Measurements from ENCODE around the gene LRRC75B. TPM values are rescaled to one million over a fixed set of nuclear protein-coding genes. Genes with fewer than 3 reads are reported as not detected.
"Not testable (repeated sequence)": the region's sequence is repeated elsewhere in the genome, so short reads cannot be mapped to it uniquely, and the experiment has no call there.

LRRC75B gene
- total RNA-seq, 1 donor from 2014 or later = 14.1 TPM

DNA sequence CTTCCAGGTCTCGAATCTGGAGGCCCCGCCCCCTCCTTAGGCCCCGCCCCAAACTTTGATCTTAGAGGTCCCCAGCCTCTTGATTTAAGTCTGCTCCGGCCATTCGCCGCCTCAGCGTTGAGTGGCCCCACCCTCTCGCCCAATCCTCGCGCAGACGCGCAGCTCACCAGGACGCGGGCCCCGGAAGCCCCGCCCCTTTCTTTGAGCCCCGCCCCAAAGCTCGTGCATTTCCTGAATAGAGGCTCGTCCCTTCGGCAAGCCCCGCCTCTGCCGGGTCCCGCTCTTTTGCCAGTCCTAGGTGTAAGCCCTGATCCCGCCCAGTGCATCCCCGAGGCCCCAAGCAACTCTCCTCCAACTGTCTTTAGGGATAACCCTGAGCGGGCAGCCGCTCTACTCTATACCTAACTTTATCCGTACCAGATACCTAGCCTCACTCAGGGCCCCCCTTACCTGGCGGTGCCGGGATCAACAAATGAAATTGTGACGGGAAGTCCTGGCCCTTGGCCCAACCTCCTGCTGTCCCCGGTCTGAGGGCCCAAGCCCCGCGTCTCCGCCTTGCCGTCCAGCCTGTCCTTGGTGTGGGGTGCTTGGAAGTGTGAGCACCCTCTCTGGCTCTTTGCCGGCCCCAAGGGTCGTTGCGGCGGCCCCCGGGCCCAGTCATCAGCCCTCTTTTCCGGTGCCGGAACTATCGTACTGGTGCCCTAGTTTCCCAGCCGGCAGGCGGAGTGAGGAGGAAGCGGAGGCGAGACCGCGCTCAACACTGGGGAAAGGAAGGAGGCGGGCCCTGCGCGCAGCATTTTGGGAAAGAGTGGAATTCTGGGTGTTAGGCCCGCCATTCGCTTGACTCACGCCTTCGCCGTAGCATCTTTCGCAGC lies 37.5 kb downstream of the LRRC75B start, which contains the start of gene SNRPD3:
TSS of gene SNRPD3 (plus strand) at position 835 of the 875 bp plus-strand sequence. CDS start 1,676 bp downstream, outside the sequence.
- peak within 1 kb of the TSS; percentile 93 for H3K4me3 ChIP-seq (ENCODE audit: low read depth, low read length)
- TF ChIP-seq, protein P1, sequence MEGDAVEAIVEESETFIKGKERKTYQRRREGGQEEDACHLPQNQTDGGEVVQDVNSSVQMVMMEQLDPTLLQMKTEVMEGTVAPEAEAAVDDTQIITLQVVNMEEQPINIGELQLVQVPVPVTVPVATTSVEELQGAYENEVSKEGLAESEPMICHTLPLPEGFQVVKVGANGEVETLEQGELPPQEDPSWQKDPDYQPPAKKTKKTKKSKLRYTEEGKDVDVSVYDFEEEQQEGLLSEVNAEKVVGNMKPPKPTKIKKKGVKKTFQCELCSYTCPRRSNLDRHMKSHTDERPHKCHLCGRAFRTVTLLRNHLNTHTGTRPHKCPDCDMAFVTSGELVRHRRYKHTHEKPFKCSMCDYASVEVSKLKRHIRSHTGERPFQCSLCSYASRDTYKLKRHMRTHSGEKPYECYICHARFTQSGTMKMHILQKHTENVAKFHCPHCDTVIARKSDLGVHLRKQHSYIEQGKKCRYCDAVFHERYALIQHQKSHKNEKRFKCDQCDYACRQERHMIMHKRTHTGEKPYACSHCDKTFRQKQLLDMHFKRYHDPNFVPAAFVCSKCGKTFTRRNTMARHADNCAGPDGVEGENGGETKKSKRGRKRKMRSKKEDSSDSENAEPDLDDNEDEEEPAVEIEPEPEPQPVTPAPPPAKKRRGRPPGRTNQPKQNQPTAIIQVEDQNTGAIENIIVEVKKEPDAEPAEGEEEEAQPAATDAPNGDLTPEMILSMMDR (conservative IDR thresholded peaks at IDR 0.05; ENCODE audit: low read depth, low read length) = peak; percentile 31
- peak; percentile 74 for DNase-seq (ENCODE audit: low read depth)

DNA sequence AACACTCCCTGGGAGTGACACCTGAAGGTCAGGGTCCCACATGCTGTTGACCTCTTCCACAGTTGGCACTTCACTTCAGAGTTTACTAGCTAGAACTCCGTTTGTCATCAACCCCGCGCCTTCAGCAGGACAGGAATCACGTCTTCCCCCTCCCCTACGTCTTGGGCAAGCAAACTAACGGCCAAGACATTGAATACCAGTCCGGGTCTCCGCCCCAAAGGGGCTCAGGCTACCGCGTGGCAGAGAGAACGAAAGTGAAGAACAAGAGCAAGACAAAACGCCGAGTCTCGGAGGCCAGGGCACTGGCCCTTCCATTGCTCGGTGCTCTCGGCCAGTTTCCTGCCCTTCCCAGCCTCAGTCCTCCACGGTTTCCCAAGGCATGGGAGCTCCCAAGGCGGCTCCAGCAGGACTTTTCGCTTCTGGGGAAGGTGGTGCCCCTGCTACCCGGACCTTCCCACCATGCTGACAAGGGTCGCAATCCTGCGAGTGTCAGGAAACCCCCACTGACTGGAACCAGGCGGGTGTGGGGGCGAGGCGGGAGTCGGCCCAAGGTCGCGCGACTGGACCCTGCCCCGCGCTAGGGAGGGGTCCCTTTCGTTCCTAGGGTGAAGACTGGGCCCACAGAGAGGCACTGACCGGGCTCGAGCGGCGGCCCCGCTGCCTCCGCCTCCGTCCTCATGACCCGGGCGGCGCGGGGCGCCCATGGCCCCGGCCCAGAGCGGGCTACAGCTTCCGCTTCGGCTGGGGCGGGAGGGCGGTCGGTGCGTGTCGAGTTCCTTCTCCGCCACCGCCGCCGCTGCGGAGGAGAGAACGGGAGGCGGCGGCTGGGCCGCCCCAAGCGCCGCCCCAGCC lies 38.3 kb downstream of the LRRC75B start, which contains the start of gene GUCD1:
TSS of gene GUCD1 (minus strand) at position 826 of the 852 bp plus-strand sequence. CDS start at position 679, 147 bp downstream.
- TF ChIP-seq, protein P1 (conservative IDR thresholded peaks at IDR 0.05; ENCODE audit: low read depth, low read length) = no peak
- no peak for DNase-seq (ENCODE audit: low read depth)
- peak within 1 kb of the TSS; percentile 93 for H3K4me3 ChIP-seq (ENCODE audit: low read depth, low read length)

DNA sequence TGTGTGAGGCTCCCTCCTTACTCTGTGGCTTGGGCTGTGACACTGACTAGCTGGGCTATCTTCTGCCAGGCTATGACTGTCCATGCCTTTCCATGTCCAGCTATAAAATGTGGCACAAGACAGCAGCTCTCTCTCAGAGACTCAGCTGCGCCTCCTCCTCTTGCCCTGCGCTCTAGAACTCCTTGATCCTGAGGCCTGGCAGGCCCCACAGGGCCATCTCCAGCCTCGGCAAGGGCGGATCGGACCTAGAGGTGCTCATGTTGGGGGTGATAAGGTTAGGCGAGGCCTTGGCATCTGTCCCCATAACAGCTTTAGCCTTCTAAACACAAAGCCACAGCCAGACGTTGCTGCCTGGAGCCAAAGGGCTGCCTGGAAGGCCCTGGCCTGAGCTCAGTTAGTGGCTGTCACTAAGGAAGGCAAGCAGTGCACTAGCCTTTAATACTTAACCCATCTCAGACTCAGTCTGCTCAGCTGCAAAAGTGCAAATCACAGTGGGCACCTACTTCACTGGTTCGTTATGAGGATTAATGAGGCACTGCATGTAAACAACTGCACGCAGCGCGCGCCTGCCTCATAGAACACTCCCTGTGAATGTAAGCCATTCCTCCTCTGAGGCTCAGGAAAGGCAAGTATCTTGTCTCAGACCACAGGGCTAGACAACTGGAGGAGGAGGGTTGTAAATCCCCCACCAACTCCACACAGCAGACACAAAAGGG lies 39.1 kb downstream of the LRRC75B start:
- DNase-seq (ENCODE audit: low read depth) = no peak

DNA sequence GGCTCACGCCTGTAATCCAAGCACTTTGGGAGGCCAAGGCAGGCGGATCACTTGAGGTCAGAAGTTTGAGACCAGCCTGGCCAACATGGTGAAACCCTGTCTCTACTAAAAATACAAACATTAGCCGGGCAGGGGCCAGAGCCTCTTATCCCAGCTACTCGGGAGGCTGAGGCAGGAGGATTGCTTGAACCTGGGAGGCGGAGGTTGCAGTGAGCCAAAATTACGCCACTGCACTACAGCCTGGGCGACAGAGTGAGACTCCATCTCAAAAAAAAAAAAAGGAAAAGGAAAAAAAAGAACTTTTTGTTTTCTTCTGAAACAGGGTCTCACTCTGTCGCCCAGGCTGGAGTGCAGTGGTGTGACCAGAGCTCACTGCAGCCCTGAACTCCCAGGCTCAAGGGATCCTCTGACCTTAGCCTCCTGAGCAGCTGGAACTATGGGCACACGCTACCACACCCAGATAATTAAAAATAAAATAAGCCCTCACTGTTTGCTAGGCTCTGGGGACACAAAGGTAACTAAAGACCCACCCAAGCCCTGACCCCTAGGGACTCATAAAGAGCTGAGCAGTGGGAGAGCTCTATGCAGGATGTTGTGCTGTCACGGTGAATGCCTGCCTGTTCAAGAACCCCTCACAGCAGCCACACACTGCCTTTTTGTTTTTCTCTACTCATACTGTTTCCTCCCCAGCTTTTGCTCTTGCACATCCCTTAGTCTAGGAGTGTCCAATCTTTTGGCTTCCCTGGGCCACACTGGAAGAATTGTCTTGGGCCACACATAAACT lies 40.2 kb downstream of the LRRC75B start:
- H3K4me3 ChIP-seq (ENCODE audit: low read depth, low read length) = peak overlapping the region; percentile 93
- DNase-seq (ENCODE audit: low read depth) = not testable (repeated sequence)

More for the DNA sequence above, 39.1 kb downstream of the LRRC75B start:
- TF ChIP-seq, protein P1 (conservative IDR thresholded peaks at IDR 0.05; ENCODE audit: low read depth, low read length) = no peak
- peak overlapping the region; percentile 93 for H3K4me3 ChIP-seq (ENCODE audit: low read depth, low read length)

DNA sequence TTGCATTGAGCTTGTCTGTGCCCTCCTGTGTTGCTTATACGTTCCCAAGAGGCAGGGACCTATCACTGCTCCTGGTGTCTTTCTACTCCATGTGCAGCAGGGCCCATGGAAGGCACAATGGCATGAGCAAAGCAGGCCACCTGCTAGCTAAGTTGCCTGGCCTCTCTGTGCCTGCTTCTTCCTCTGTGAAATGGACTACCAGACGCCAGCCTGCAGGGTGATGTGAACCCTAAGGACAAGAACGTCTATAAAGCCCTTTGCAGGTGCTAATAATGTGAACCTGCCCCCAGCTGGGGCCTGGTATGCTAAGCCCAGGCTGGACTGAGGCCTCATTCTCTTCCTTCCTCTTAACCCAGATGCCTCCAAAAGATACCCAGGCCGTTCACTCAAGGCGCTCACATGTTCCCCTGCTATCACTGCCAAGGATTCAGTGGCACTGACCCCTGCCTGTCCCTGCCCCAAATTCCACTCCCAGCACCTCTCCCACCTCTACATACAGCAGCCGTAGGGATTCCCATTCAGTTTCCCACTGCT lies 41.9 kb downstream of the LRRC75B start:
- TF ChIP-seq, protein P1 (conservative IDR thresholded peaks at IDR 0.05; ENCODE audit: low read depth, low read length) = no peak
- no peak for DNase-seq (ENCODE audit: low read depth)
- no peak overlapping the region for H3K4me3 ChIP-seq (ENCODE audit: low read depth, low read length)

DNA sequence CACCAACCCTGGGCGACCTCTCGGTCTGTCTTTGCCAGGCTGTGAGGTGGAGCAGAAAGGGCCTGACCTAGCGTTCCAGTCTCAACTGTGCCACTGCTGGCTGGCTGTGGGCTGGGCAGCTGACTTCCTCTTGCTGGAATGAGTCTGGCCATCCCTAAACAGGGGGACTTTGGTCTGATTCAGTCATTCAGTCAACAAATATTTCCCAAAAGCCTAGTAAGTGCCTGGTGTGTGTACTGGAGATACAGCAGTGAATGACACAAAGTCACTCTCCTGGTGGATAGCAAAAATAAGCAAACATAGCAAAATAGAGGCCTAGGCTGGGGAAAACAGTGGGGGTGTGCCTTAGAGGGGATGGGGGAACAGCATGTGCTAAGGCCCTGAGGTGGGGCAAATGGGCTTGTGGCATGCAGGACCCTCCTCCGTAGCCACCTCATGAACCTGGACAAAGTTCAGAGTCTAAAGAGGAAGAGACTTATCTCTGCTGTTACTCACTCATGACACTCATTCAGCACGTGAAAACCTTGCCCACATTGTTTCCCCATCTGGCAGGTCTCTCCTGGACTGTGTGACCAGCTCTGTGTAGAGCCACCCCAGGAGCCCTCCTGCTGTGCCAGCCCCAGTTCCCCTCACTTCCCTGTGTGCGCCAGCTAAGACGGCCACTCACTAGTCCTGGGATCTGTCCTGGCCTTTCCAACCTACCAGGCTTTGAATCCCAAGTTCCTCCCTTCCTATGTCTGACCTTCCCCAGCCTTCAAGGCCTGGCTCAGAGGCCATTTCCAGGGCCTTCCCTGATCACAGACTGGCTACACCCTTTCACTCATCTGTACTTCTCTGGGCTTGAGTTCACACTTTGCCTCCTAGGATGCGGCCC lies 42.6 kb downstream of the LRRC75B start:
- peak; percentile 74 for DNase-seq (ENCODE audit: low read depth)
- TF ChIP-seq, protein P1 (conservative IDR thresholded peaks at IDR 0.05; ENCODE audit: low read depth, low read length) = no peak
- no peak overlapping the region for H3K4me3 ChIP-seq (ENCODE audit: low read depth, low read length)

Measured in epithelial cell of proximal tubule (primary cell).